Activated CD8-positive, alpha-beta memory T cell treated with anti-CD3 and anti-CD28 coated beads, Interleukin-2, amount 10 ng/mL, durations not matched to agents 7 days and 5 days (primary cell): ENCODE data around the gene IRF2. TPM values are rescaled to one million over a fixed set of nuclear protein-coding genes. Genes with fewer than 3 reads are reported as not detected.

ENCODE experiments used
- ATAC-seq: fragments of 150-1000 bp; cut with Tn5 transposase; one replicate; pipeline ENCODE4 v1.10.0; 2021; ENCODE audit warnings: moderate library complexity
- CTCF ChIA-PET: fragments of 350-600 bp; sonication (Branson Sonifier 250); formaldehyde crosslinking; loops from one replicate; lab custom pipeline; 2021; ENCODE audit warnings: antibody characterized with exemption; lab: Charles Lee
- DNase-seq: peaks from one replicate; pipeline ENCODE4 v3.0.0-alpha.2; 2020
- H3K27ac Mint-ChIP-seq: one replicate; pipeline ENCODE4 v1.8.0; 2021; ENCODE audit warnings: mild to moderate bottlenecking, mixed read lengths
- H3K27me3 Mint-ChIP-seq: one replicate; pipeline ENCODE4 v1.8.0; 2021; ENCODE audit warnings: mixed read lengths
- H3K36me3 Mint-ChIP-seq: one replicate; pipeline ENCODE4 v1.8.0; 2021; ENCODE audit warnings: mild to moderate bottlenecking, mixed read lengths
- H3K4me1 Mint-ChIP-seq: one replicate; pipeline ENCODE4 v1.8.0; 2021; ENCODE audit warnings: mixed read lengths
- H3K4me3 Mint-ChIP-seq: one replicate; pipeline ENCODE4 v1.8.0; 2021; ENCODE audit warnings: mild to moderate bottlenecking, moderate library complexity, mixed read lengths
- H3K9me3 Mint-ChIP-seq: one replicate; pipeline ENCODE4 v1.8.0; 2022; ENCODE audit warnings: low read depth, mixed read lengths
- total RNA-seq, 2 experiments: library from RNA; stranded (reverse); gene quantifications; one replicate each; pipeline ENCODE4 v1.2.3, GENCODE V29; 2021

The IRF2 gene
- total RNA-seq, 2 experiments from 2014 or later, result 81.6 to 112 TPM

DNA sequence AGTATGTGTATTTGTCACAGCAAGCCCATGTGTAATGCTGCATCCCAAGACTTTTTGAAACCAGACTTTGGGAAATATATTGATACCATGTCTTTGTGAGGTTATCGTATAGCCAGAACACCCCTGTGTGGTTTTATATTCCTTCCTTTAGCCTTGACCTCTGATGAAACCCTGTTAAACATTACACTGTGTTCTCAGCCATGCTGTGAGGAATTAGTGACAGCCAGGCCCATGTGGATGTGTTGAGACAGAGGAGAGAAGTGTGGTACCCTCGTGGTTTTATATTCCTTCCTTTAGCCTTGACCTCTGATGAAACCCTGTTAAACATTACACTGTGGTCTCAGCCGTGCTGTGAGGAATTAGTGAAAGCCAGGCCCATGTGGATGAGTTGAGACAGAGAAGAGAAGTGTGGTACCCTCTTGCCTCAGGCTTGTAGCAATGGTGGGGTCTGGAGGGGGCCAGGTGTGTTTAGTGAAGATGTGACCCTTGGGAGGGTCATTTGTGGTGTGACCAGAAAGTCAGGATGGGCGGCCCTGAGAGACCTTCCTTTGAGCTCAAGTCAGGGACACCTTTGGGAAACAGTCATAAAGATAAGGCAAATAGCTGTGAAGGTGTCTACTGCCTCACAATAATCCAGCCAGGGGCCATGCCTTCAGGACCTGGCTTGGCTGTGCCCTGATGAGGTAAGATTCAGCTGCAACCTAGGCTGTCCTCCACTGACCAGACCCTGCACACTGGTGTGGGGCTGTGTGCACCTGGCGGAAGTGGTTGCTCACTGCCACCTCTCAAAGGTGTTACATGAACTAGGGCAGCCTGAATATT lies 110.0 kb downstream of the IRF2 start:
- Mint-ChIP-seq H3K27me3 (no peaks in the 10 kb centered on the region), H3K4me3 (no peak overlapping the region), H3K4me1 (peaks cover 2% of the 10 kb centered on the region), H3K36me3 (peaks cover 10% of the 10 kb centered on the region), H3K9me3 (no peaks in the 10 kb centered on the region), H3K27ac (no peak overlapping the region)
- no peak for ATAC-seq
- DNase-seq, result no peak
- CTCF ChIA-PET, result no interaction called here

DNA sequence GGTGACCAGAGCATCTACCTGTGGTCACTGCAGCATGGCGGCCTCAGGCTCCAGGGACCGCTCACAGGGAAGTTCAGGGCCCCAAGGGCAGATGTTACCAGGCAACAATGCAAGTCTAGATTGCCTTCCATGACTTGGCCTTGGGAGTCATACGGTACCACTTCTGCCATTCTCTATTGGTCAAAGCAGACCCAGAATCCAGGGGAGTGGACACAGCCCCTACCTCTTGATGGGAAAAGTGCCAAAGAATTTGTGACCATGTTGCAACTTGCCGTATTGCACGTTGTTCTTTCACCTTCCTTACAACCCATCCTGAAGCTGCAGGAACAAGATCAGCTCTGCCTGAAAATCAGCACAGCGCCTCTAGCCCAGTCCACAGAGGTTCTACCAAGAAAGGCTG lies 111.1 kb downstream of the IRF2 start:
- CTCF ChIA-PET, result no interaction called here
- no peak overlapping the region for H3K27ac Mint-ChIP-seq
- DNase-seq (no peak), ATAC-seq (no peak)
- H3K4me3 Mint-ChIP-seq, result no peak overlapping the region
- peaks cover 10% of the 10 kb centered on the region for H3K36me3 Mint-ChIP-seq
- no peaks in the 10 kb centered on the region for H3K27me3 Mint-ChIP-seq
- no peaks in the 10 kb centered on the region for H3K9me3 Mint-ChIP-seq
- peaks cover 2% of the 10 kb centered on the region for H3K4me1 Mint-ChIP-seq

DNA sequence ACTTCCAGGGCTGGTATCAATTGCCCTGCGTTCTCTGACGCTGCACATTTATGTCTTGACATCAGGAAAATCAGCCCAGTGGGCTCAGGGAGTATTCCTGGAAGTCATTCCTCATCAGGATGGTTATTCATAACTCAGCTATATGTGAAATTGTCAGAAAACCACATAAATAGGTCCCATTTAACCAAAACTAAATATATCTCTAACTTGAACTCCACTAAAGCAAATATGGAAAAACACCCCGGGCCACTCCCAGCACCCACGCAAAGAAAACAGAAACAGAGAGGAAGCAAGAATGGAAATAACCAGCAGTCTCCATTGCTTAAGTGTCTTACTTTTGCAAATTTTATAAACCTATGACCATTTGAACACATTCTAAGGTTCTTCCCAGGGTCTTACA lies 112.0 kb downstream of the IRF2 start:
- H3K4me1 Mint-ChIP-seq, result peaks cover 2% of the 10 kb centered on the region
- CTCF ChIA-PET, result interaction anchor here (1.1 kb wide), 1 partner anchor 48 kb away, joined by 4 read pairs; no protein-coding TSS in a partner anchor
- H3K27me3 Mint-ChIP-seq, result no peaks in the 10 kb centered on the region
- H3K9me3 Mint-ChIP-seq, result no peaks in the 10 kb centered on the region
- H3K36me3 Mint-ChIP-seq, result peaks cover 10% of the 10 kb centered on the region
- H3K27ac Mint-ChIP-seq, result no peak overlapping the region
- ATAC-seq (no peak), DNase-seq (no peak)
- no peak overlapping the region for H3K4me3 Mint-ChIP-seq

DNA sequence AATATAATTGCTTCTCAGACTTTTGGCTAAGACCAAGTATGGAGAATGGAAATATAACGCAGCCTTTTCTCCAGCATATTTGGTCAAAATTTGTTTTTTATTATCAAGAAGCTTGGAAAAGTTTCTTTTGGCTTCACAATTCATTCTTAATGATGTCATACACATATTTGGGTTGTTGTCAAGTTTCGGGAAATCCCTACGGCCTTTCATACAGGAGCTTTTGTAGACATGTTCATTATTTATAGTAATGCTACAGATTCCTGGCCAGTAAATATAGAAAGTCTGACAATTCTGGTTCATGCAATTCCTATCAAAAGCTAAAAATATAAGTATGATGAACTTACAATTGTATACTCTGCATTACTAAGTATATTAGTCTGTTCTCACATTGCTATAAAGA lies 112.9 kb downstream of the IRF2 start:
- Mint-ChIP-seq H3K4me1 (peaks cover 2% of the 10 kb centered on the region), H3K4me3 (no peak overlapping the region), H3K36me3 (peaks cover 8% of the 10 kb centered on the region), H3K27me3 (no peaks in the 10 kb centered on the region), H3K27ac (no peak overlapping the region), H3K9me3 (no peaks in the 10 kb centered on the region)
- ATAC-seq, result no peak
- no peak for DNase-seq
- CTCF ChIA-PET, result interaction anchor here (1.1 to 1.7 kb wide), 3 partner anchors 14 to 79 kb away, joined by 3 to 4 read pairs (median 4); no protein-coding TSS in a partner anchor

DNA sequence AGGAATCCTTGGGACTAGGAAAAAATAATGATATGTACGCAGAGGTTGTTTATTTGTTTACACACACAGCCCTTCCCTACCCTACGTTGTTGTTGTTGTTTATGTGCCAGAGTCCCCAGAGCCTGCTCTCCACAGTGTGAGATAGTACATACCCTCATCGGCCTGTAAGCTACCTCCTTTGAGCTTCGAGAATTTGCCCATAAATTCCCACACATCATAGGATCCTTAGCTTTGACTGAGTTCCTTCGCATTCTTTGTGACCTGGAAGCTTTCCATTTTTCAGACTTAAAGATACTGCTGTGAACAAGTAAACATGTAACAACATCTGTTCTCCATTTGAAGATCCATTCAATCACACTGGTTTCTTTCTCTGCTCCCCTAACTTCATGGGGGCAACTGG lies 114.5 kb downstream of the IRF2 start:
- CTCF ChIA-PET, result interaction anchor here (1.7 kb wide), 1 partner anchor 77 kb away, joined by 4 read pairs; no protein-coding TSS in a partner anchor

DNA sequence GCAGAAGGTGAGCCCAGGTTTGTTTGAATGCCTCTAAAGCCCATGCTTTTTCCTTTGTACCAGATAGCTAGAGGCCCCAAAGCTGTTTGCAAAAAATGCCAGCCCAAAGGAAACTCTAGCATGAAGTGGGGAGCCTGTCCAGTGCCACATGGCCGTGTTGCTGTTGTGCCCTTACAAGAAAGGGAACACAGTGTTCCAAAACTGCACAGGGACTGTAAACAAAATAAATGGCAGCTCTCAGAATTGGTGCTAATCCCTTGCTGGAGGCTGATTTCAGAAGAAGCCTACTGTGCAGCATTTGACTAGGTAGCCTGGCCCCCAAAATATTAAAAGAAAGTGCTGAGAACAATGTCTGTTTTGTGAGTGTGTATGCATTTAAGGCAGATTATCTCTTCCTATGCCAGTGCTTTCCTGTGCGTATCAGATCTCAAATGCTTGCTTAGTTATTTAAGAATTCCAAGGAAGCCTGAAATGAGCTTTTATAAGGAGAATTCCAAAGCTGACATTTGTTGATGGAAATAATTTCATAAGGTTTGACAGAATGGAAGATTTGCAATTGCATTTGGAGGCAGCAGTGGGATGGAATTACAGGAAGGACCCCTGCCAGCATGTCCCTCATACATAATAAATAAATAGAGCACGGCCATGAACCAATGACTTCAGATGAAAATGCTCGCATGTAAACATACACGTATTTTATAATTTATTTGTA lies 115.7 kb downstream of the IRF2 start:
- Mint-ChIP-seq H3K27me3 (no peaks in the 10 kb centered on the region), H3K4me1 (peaks cover 16% of the 10 kb centered on the region), H3K36me3 (no peaks in the 10 kb centered on the region), H3K27ac (no peak overlapping the region), H3K4me3 (no peak overlapping the region), H3K9me3 (no peaks in the 10 kb centered on the region)
- CTCF ChIA-PET, result no interaction called here
- DNase-seq, result no peak
- no peak for ATAC-seq

More for the DNA sequence above, 114.5 kb downstream of the IRF2 start:
- H3K27me3 Mint-ChIP-seq, result no peaks in the 10 kb centered on the region
- H3K4me1 Mint-ChIP-seq, result peaks cover 10% of the 10 kb centered on the region
- H3K27ac Mint-ChIP-seq, result no peak overlapping the region
- H3K36me3 Mint-ChIP-seq, result peaks cover 3% of the 10 kb centered on the region
- no peak for DNase-seq
- no peaks in the 10 kb centered on the region for H3K9me3 Mint-ChIP-seq
- no peak overlapping the region for H3K4me3 Mint-ChIP-seq
- ATAC-seq, result no peak

DNA sequence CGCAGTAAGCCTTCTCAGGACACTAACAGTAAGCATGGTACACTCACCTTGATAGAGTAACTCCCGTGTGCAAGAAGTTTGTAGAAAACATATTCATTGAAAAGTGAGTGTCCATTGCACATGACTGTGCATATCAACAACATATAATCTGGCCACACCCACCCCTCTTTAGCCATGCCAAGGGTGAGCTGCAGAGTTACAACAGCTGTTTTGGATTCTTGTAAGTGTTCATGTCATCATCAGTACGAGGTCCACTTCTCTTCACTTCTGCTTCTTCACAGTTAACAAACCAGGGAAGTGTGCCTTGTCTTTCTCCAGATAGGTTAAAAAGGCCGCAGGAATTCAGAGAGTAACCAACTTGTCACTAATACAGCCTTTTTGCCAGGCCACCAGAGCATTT lies 116.6 kb downstream of the IRF2 start:
- Mint-ChIP-seq H3K36me3 (no peaks in the 10 kb centered on the region), H3K27ac (no peak overlapping the region), H3K4me3 (no peak overlapping the region), H3K4me1 (peaks cover 24% of the 10 kb centered on the region), H3K27me3 (no peaks in the 10 kb centered on the region), H3K9me3 (no peaks in the 10 kb centered on the region)
- CTCF ChIA-PET, result interaction anchor here (1.0 to 1.2 kb wide), 2 partner anchors 9 to 291 kb away, joined by 3 read pairs; no protein-coding TSS in a partner anchor
- ATAC-seq, result no peak
- no peak for DNase-seq

DNA sequence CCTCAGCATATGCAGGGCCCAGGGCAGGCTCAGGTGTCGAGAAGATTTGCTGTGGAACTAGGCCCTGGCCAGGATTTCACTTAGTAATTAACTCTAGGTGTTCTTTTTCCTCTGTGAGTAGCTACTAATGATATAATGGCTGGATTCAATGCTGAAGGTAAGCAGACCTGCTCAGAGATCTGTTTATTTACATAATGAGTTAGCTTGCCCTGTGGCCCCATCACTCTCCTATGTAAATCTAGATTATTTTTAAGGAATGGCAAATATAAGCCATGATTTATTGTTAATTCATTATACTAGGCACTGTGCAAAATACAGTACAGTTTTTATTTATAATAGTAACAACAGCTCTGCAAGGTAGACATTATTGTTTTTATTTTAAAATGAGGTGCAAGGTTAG lies 117.2 kb downstream of the IRF2 start:
- no peak for DNase-seq
- Mint-ChIP-seq H3K4me1 (peaks cover 24% of the 10 kb centered on the region), H3K27ac (no peak overlapping the region), H3K9me3 (no peaks in the 10 kb centered on the region), H3K4me3 (no peak overlapping the region), H3K27me3 (no peaks in the 10 kb centered on the region), H3K36me3 (no peaks in the 10 kb centered on the region)
- CTCF ChIA-PET, result interaction anchor here (1.0 to 1.2 kb wide), 2 partner anchors 9 to 291 kb away, joined by 3 read pairs; no protein-coding TSS in a partner anchor
- ATAC-seq, result no peak

DNA sequence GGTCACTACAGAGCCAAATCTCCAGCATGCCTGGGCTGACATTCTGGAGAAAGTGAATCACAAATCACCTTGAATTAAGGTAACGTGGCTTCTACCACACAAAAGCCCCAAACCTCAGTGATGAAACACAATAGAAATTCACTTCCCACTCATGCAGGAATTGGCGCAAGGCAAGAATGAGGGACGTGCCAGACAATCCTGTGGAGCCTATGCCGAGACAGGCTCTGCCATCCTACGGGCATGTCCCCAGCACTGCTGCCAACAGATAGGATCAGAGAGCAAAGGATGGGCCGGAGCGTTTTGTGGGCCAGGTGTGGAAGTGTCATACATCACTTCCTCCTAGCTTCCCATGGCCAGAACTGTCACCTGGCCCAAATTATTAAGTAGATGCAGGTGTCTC lies 118.0 kb downstream of the IRF2 start:
- no peak overlapping the region for H3K27ac Mint-ChIP-seq
- no peaks in the 10 kb centered on the region for H3K36me3 Mint-ChIP-seq
- no peaks in the 10 kb centered on the region for H3K9me3 Mint-ChIP-seq
- no peak for DNase-seq
- peaks cover 24% of the 10 kb centered on the region for H3K4me1 Mint-ChIP-seq
- no peaks in the 10 kb centered on the region for H3K27me3 Mint-ChIP-seq
- CTCF ChIA-PET, result no interaction called here
- no peak for ATAC-seq
- H3K4me3 Mint-ChIP-seq, result no peak overlapping the region

DNA sequence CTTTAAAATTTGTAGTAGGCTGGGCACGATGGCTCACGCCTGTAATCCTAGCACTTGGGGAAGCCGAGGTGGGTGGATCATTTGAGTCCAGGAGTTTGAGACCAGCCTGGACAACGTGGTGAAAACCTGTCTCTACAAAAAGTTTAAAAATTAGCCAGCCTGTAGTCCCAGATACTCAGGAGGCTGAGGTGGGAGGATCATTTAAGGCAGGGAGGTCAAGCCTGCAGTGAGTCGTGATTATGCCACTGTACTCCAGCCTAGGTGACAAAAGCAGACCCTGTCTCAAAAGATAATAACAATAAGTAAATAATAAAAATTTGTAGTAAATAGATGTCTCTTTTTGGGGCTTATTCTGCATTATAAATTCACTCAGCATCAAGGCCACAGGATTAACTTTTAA lies 118.5 kb downstream of the IRF2 start:
- Mint-ChIP-seq H3K4me1 (peaks cover 24% of the 10 kb centered on the region), H3K9me3 (no peaks in the 10 kb centered on the region), H3K36me3 (no peaks in the 10 kb centered on the region), H3K27ac (no peak overlapping the region), H3K27me3 (no peaks in the 10 kb centered on the region), H3K4me3 (no peak overlapping the region)
- DNase-seq (no peak), ATAC-seq (no peak)
- CTCF ChIA-PET, result no interaction called here

DNA sequence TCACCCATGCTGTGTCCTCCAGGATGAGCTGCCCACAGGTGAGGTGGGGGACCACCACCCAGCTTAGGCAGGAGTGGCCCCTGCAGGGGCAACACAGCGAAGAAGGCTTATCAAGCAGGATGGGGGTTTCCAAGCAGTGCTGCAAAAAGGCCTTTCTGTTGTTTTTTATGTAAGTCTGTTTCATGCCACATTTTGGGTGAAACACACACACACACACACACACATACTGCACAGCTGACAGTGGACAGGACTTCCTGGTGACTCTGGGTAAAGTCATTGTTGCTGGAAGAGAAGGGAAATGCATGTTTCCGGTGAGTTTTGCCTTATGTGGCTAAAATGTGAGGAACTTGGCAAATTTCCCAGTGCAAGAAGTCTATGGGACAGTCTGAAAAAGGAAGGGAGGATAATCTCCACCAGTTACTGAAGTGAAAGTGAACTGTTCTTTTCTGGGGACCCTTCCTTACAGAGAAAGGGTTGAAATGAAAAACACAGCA lies 119.2 kb downstream of the IRF2 start:
- CTCF ChIA-PET, result no interaction called here
- no peak overlapping the region for H3K27ac Mint-ChIP-seq
- peaks cover 24% of the 10 kb centered on the region for H3K4me1 Mint-ChIP-seq
- no peaks in the 10 kb centered on the region for H3K36me3 Mint-ChIP-seq
- ATAC-seq (peak; percentile 57), DNase-seq (peak; percentile 63)
- no peaks in the 10 kb centered on the region for H3K27me3 Mint-ChIP-seq
- H3K4me3 Mint-ChIP-seq, result no peak overlapping the region
- no peaks in the 10 kb centered on the region for H3K9me3 Mint-ChIP-seq

DNA sequence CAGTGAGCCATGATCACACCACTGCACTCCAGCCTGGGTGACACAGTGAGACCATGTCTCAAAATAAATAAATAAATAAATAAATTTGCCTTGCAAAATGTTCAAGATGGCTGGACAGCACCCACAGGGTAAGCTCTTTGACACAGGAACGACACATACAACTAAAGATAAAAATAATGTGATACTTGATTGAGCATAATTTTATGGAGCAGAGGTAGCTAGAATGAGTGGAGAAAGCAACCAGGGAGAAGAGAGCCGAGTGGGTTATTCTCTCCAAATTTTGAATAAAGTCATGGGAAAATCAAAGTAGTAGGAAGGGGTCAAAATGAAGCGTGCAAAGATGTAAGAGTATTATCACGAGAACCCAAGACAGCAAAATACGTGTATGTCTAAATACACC lies 121.5 kb downstream of the IRF2 start:
- H3K36me3 Mint-ChIP-seq, result no peaks in the 10 kb centered on the region
- H3K4me1 Mint-ChIP-seq, result peaks cover 24% of the 10 kb centered on the region
- ATAC-seq (no peak), DNase-seq (no peak)
- no peaks in the 10 kb centered on the region for H3K9me3 Mint-ChIP-seq
- CTCF ChIA-PET, result interaction anchor here (1.1 to 1.3 kb wide), 3 partner anchors 10 to 21 kb away, joined by 3 to 5 read pairs (median 4); no protein-coding TSS in a partner anchor
- H3K4me3 Mint-ChIP-seq, result no peak overlapping the region
- H3K27ac Mint-ChIP-seq, result no peak overlapping the region
- no peaks in the 10 kb centered on the region for H3K27me3 Mint-ChIP-seq

DNA sequence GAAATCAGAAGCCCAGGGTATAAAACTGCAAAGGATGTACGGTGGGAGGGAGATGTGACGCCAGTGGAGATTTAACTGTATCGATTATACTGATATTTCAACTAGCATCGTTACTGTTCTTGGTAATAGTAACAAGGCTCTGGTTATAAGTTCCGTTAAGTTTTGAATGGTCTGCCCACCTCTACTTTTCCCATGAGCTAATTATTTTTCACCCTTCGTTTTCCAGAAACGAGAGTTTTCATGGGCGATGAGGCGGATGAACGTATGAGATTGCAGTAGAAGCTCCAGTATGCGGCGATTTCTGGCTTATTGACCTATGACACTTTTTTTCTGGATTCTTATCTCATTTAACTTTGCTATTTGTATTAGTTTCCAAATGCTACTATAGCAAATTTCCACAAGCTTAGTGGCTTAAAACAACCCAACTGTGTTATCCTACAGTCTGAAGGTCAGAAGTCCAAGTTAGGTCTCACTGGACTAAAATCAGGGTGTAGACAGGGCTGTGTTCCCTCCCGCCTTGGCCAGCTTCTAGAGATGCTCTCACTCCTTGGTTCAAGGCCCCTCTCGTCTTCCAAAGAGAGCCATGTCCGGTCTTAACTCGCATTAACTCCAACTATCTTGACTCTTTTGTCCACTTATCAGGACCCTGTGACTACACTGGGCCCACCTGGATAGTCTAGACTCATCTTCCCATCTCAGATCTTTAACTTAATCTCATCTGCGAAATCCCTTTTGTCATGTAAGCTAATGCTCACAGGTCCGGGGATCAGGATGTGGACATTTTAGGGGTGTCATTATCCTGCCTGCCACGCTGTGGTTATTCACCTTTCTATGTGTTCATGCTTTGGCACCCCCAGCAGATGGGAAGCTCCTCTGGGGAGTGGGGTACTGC lies 122.5 kb downstream of the IRF2 start:
- H3K27me3 Mint-ChIP-seq, result no peaks in the 10 kb centered on the region
- DNase-seq, result no peak
- H3K27ac Mint-ChIP-seq, result no peak overlapping the region
- H3K36me3 Mint-ChIP-seq, result no peaks in the 10 kb centered on the region
- H3K9me3 Mint-ChIP-seq, result no peaks in the 10 kb centered on the region
- peaks cover 26% of the 10 kb centered on the region for H3K4me1 Mint-ChIP-seq
- no peak overlapping the region for H3K4me3 Mint-ChIP-seq
- ATAC-seq, result no peak
- CTCF ChIA-PET, result interaction anchor here (1.2 kb wide), 1 partner anchor 9 kb away, joined by 5 read pairs; no protein-coding TSS in a partner anchor
